A549 (cell line): Measurements from ENCODE around the gene PPAT. TPM values are rescaled to one million over a fixed set of nuclear protein-coding genes. Genes with fewer than 3 reads are reported as not detected.

Experiments
- ATAC-seq, 2 experiments: fragments of 200-7000 bp in 1 of 2; fragments of >200 bp in 1 of 2; cut with Nextera tagmentation in 1 of 2; cut with Tn5 transposase in 1 of 2; 3 replicates each; pipeline versions ENCODE4 v1.8.0 to v1.9.1; 2018 to 2020; ENCODE audit warnings: mild to moderate bottlenecking in 1 of 2, moderate library complexity in 1 of 2
- CTCF ChIA-PET: fragments of 300-600 bp; sonication (Branson Sonifier 250); formaldehyde crosslinking; extraction: SDS; loops from one replicate; lab custom pipeline; 2021; ENCODE audit warnings: antibody characterized with exemption, inconsistent platforms; lab: Yijun Ruan, JAX
- POLR2A ChIA-PET: fragments of 350-600 bp; formaldehyde crosslinking; extraction: SDS; loops from one replicate; lab custom pipeline; 2021; ENCODE audit warnings: antibody characterized with exemption, inconsistent platforms; lab: Yijun Ruan, JAX
- DNase-seq, 2 experiments: peaks; one replicate each; pipeline versions ENCODE4 v3.0.0 to v3.0.0-alpha.2; 2011 to 2016; ENCODE audit warnings: low read depth in 1 of 2, low spot score in 1 of 2
- FAIRE-seq: peaks from 2 replicates; lab custom pipeline; 2011; peaks lifted over from hg19 to GRCh38; lab: Jason Lieb, UNC
- H3K27ac ChIP-seq, 2 experiments: fragments of >200 bp; sonication (Bioruptor Twin); formaldehyde crosslinking; 3 replicates each; pipeline ENCODE4 v1.5.1; 2016 to 2017
- H3K4me1 ChIP-seq: fragments of >200 bp; sonication (Bioruptor Twin); formaldehyde crosslinking; 3 replicates; pipeline ENCODE4 v1.6.1; 2016
- H3K4me2 ChIP-seq: fragments of >200 bp; sonication (Bioruptor Twin); formaldehyde crosslinking; 3 replicates; pipeline ENCODE4 v1.6.1; 2016
- H3K4me3 ChIP-seq: fragments of >200 bp; sonication (Bioruptor Twin); formaldehyde crosslinking; 3 replicates; pipeline ENCODE4 v1.5.1; 2016
- H3K9me3 ChIP-seq: fragments of >200 bp; sonication (Bioruptor Twin); formaldehyde crosslinking; 3 replicates; pipeline ENCODE4 v1.6.1; 2016
- CHD2 ChIP-seq: fragments of 150-350 bp; IDR thresholded peaks from 2 replicates; pipeline ENCODE4 v1.6.1; 2014; ENCODE audit warnings: low read length; ENCODE audit not compliant: partially characterized antibody
- CHD4 ChIP-seq: fragments of 200-600 bp; sonication (generic); IDR thresholded peaks from 2 replicates; pipeline ENCODE4 v1.6.1; 2016; ENCODE audit warnings: antibody characterized with exemption, mild to moderate bottlenecking, borderline replicate concordance
- EHF ChIP-seq: fragments of 250-450 bp; sonication (Bioruptor Pico); IDR thresholded peaks from 2 replicates; pipeline ENCODE4 v1.5.0; 2020; ENCODE audit warnings: mild to moderate bottlenecking
- ESRRA ChIP-seq: fragments of 150-350 bp; IDR thresholded peaks from 2 replicates; pipeline ENCODE4 v1.6.1; 2014; ENCODE audit warnings: mild to moderate bottlenecking, low read length, borderline replicate concordance
- FOSB ChIP-seq: fragments of 250-450 bp; sonication (Bioruptor Pico); IDR thresholded peaks from 2 replicates; pipeline ENCODE4 v1.5.0; 2020; ENCODE audit warnings: mild to moderate bottlenecking, moderate library complexity
- FOXS1 ChIP-seq: fragments of 250-450 bp; sonication (Bioruptor Pico); IDR thresholded peaks from 2 replicates; pipeline ENCODE4 v1.5.0; 2020; ENCODE audit warnings: mild to moderate bottlenecking, moderate library complexity
- HES2 ChIP-seq: fragments of >200 bp; sonication (Bioruptor Twin); formaldehyde crosslinking; IDR thresholded peaks from 2 replicates; pipeline ENCODE4 v1.6.1; 2016
- HOXA7 ChIP-seq: fragments of 250-450 bp; sonication (Bioruptor Pico); IDR thresholded peaks from 2 replicates; pipeline ENCODE4 v1.5.0; 2020; ENCODE audit warnings: mild to moderate bottlenecking, moderate library complexity
- JUN ChIP-seq, 2 experiments: fragments of >200 bp; sonication (Bioruptor Twin); formaldehyde crosslinking; IDR thresholded peaks; 2 replicates in 1 of 2; 3 replicates in 1 of 2; pipeline ENCODE4 v1.6.1; 2016 to 2017
- JUNB ChIP-seq: fragments of >200 bp; sonication (Bioruptor Twin); formaldehyde crosslinking; IDR thresholded peaks from 2 replicates; pipeline ENCODE4 v1.6.1; 2016
- KDM5A ChIP-seq: fragments of 200-600 bp; sonication (generic); IDR thresholded peaks from 2 replicates; pipeline ENCODE4 v1.6.1; 2016; ENCODE audit warnings: antibody characterized with exemption, mild to moderate bottlenecking
- MAFK ChIP-seq: fragments of 450-650 bp; IDR thresholded peaks from 2 replicates; pipeline ENCODE4 v1.6.1; 2014; ENCODE audit not compliant: partially characterized antibody
- MAZ ChIP-seq: fragments of 150-350 bp; IDR thresholded peaks from 2 replicates; pipeline ENCODE4 v1.6.1; 2014; ENCODE audit warnings: antibody characterized with exemption, low read depth, low read length, borderline replicate concordance
- POLR2AphosphoS2 ChIP-seq: conservative IDR thresholded peaks from 2 replicates; pipeline ENCODE4 v1.6.1; 2012; ENCODE audit warnings: low read length, improper control_type of control experiment, inconsistent platforms
- RAD21 ChIP-seq, 2 experiments: fragments of >200 bp in 1 of 2; sonication (Bioruptor Twin) in 1 of 2; formaldehyde crosslinking in 1 of 2; IDR thresholded peaks in 1 of 2; conservative IDR thresholded peaks in 1 of 2; 2 replicates in 1 of 2; 3 replicates in 1 of 2; pipeline ENCODE4 v1.6.1; 2012 to 2018; ENCODE audit warnings: inconsistent platforms in 1 of 2
- REST ChIP-seq: fragments of 200-600 bp; sonication (generic); IDR thresholded peaks from 2 replicates; pipeline ENCODE4 v1.6.1; 2016; ENCODE audit warnings: antibody characterized with exemption, mild to moderate bottlenecking, moderate library complexity
- RNF2 ChIP-seq: fragments of 200-600 bp; sonication (generic); IDR thresholded peaks from 2 replicates; pipeline ENCODE4 v1.6.1; 2016; ENCODE audit warnings: low read depth, mild to moderate bottlenecking, antibody characterized with exemption, moderate library complexity, borderline replicate concordance
- SMC3 ChIP-seq: fragments of >200 bp; sonication (Bioruptor Twin); formaldehyde crosslinking; IDR thresholded peaks from 3 replicates; pipeline ENCODE4 v1.6.1; 2018; ENCODE audit warnings: inconsistent platforms
- TP53 ChIP-seq: fragments of 250-450 bp; sonication (Bioruptor Pico); IDR thresholded peaks from 2 replicates; pipeline ENCODE4 v1.5.0; 2021; ENCODE audit warnings: mild to moderate bottlenecking, moderate library complexity
- ZSCAN20 ChIP-seq: fragments of 250-450 bp; sonication (Bioruptor Pico); IDR thresholded peaks from 2 replicates; pipeline ENCODE4 v1.8.0; 2022; ENCODE audit warnings: mild to moderate bottlenecking, moderate library complexity
- WGBS: methylation state at CpG from one replicate; pipeline ENCODE4 v1.1.6; 2017; ENCODE audit errors: missing lambda C conversion rate; 5-methylcytosine and 5-hydroxymethylcytosine counted together
- polyA plus RNA-seq, 4 experiments: library from polyadenylated mRNA; depleted of rRNA in 3 of 4; stranded (reverse); fragments of >200 nt; fragmentation: RNase III in 1 of 4; extraction: RNeasy Plus Mini Kit Qiagen cat#74134 plus additional on column Dnase treatment in 1 of 4; gene quantifications; 2 replicates in 3 of 4; 3 replicates in 1 of 4; pipeline ENCODE4 v1.2.3, GENCODE V29; 2011 to 2017
- TF ChIP-seq, protein P1 (sequence below): IDR thresholded peaks from 2 replicates; pipeline ENCODE4 v1.6.1; 2012; ENCODE audit warnings: low read depth, borderline replicate concordance

PPAT gene
- polyA plus RNA-seq, 2 of the 4 experiments (the other 2 are of a cell fraction) = 22.8 to 26.7 TPM

DNA sequence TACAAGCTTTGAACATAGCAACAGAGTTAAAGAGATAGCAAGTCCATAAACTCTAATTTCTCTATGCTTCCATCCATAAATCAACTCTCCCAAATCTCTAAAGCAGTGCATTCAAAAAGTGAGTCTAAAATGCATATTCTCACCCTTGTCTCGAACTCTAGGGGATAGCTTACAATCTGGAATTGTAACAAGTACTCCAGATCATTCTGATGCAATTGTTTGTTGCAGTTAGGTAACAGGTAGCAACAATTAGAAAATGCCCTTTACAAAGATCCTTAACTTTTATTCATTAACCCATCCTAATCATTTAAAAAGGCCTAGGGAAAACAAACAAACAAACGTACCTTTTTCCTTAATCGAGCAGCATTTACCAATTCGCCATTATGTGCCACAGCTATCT lies 29.3 kb downstream of the PPAT start (continued):
- no peak for TF ChIP-seq ZSCAN20 (CRISPR knock-in tag)
- TF ChIP-seq MAFK = no peak
- TF ChIP-seq FOSB = no peak
- no peak for TF ChIP-seq ESRRA

- Histone ChIP-seq H3K9me3 (no peaks in the 10 kb centered on the region), H3K4me1 (peaks cover 5% of the 10 kb centered on the region), H3K4me2 (no peak overlapping the region), H3K4me3 (no peak overlapping the region), H3K27ac (no peak overlapping the region)
- ChIA-PET CTCF (no interaction called here), POLR2A (no interaction called here)
- no peak for FAIRE-seq
- no peak for DNase-seq
- ATAC-seq = no peak
- 91% methylated on average over 1 of the region's 1 CpG for WGBS
- no peak for TF ChIP-seq TP53 (CRISPR knock-in tag)
- no peak for TF ChIP-seq CHD2
- no peak for TF ChIP-seq JUNB
- no peak for TF ChIP-seq POLR2AphosphoS2
- TF ChIP-seq FOXS1 = no peak
- no peak for TF ChIP-seq RAD21 (conservative IDR thresholded peaks at IDR 0.05 in 1 of 2, IDR thresholded peaks at IDR 0.05 in 1 of 2)
- TF ChIP-seq MAZ = no peak
- TF ChIP-seq REST = no peak
- no peak for TF ChIP-seq SMC3
- TF ChIP-seq JUN (IDR thresholded peaks at IDR 0.05) = no peak
- TF ChIP-seq HOXA7 = no peak
- TF ChIP-seq KDM5A = no peak
- TF ChIP-seq HES2 = no peak
Measured at GRCh38 chr4:56405016-56405415, 30.4 kb downstream of the PPAT start.

GRCh38 chr4:56400560-56400959 lies 34.9 kb downstream of the PPAT start:
- TF ChIP-seq JUN (IDR thresholded peaks at IDR 0.05) (no peak), SMC3 (no peak), EHF (CRISPR knock-in tag) (no peak), RNF2 (no peak), POLR2AphosphoS2 (no peak), MAFK (no peak), CHD2 (no peak), CHD4 (no peak)
- TF ChIP-seq, protein P1, sequence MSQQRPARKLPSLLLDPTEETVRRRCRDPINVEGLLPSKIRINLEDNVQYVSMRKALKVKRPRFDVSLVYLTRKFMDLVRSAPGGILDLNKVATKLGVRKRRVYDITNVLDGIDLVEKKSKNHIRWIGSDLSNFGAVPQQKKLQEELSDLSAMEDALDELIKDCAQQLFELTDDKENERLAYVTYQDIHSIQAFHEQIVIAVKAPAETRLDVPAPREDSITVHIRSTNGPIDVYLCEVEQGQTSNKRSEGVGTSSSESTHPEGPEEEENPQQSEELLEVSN = no peak
- Histone ChIP-seq H3K4me3 (no peak overlapping the region), H3K27ac (no peak overlapping the region), H3K4me2 (no peak overlapping the region), H3K4me1 (no peaks in the 10 kb centered on the region), H3K9me3 (no peaks in the 10 kb centered on the region)
- ChIA-PET CTCF (no interaction called here), POLR2A (interaction anchor here (1.9 kb wide), 1 partner anchor 13 kb away, joined by 5 read pairs; the partner anchor contains the start of gene AASDH)
- 80% methylated on average over 6 of the region's 6 CpGs for WGBS
- ATAC-seq (no peak), DNase-seq (no peak), FAIRE-seq (no peak)
